Head of caudate nucleus (tissue), 42 donors: ENCODE results near the gene CDHR5.
"Not testable (repeated sequence)": the region's sequence is repeated elsewhere in the genome, so short reads cannot be mapped to it uniquely, and the experiment has no call there.

ENCODE experiments used
- DNase-seq, 42 donors: peaks; one replicate each; pipeline versions ENCODE4 v3.0.0 to v3.0.0-alpha.2; 2020 to 2021; ENCODE audit warnings: mixed read lengths in 7 of 42
- intact Hi-C: fragments of 100-400 bp; cut with DNase I; formaldehyde crosslinking; loops from one replicate; pipeline ENCODE4 v1.15.0; 2022

CDHR5 gene

DNA sequence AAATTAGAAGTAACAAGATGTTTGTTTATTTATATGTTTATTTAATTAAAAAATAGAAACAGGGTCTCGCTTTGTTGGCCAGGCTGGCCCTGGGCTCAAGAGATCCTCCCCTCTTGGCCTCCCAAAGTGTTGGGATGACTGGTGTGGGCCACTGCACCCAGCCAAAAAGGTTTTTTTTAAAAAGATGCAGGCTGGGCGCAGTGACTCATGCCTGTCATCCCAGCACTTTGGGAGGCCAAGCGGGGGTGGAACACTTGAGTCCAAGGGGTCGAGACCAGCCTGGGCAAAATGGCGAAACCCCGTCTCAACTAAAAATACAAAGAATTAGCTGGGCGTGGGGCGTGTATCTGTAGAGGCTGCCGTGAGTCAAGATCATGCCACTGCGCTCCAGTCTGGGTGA, 25.7 kb upstream of the CDHR5 start:
- intact Hi-C loops, result no loop called here
- no peak for DNase-seq

DNA sequence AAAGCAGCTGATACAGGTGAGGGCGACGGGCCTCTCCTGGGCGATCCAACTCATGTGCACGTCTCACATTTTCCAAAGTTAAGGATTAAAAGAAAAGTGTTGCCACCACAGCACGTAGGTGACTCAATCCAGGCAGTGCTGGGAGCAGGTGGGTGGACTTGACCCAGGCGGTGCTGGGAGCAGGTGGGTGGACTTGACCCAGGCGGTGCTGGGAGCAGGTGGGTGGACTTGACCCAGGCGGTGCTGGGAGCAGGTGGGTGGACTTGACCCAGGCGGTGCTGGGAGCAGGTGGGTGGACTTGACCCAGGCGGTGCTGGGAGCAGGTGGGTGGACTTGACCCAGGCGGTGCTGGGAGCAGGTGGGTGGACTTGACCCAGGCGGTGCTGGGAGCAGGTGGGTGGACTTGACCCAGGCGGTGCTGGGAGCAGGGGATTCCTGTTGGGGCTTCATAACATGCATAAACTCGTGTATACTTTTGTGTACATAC, 23.0 kb upstream of the CDHR5 start:
- DNase-seq, result peak in 8 of 42 donors; percentile 19 to 55 (median 44)

GRCh38 chr11:646214-646613, 21.5 kb upstream of the CDHR5 start:
- DNase-seq, result no peak
- intact Hi-C loops, result no loop called here

More for the DNA sequence above, 23.0 kb upstream of the CDHR5 start:
- intact Hi-C loops, result not testable (repeated sequence)

GRCh38 chr11:645536-645935, 20.8 kb upstream of the CDHR5 start:
- intact Hi-C loops, result no loop called here
- DNase-seq, result peak; percentile 42 to 96 (median 78)

DNA sequence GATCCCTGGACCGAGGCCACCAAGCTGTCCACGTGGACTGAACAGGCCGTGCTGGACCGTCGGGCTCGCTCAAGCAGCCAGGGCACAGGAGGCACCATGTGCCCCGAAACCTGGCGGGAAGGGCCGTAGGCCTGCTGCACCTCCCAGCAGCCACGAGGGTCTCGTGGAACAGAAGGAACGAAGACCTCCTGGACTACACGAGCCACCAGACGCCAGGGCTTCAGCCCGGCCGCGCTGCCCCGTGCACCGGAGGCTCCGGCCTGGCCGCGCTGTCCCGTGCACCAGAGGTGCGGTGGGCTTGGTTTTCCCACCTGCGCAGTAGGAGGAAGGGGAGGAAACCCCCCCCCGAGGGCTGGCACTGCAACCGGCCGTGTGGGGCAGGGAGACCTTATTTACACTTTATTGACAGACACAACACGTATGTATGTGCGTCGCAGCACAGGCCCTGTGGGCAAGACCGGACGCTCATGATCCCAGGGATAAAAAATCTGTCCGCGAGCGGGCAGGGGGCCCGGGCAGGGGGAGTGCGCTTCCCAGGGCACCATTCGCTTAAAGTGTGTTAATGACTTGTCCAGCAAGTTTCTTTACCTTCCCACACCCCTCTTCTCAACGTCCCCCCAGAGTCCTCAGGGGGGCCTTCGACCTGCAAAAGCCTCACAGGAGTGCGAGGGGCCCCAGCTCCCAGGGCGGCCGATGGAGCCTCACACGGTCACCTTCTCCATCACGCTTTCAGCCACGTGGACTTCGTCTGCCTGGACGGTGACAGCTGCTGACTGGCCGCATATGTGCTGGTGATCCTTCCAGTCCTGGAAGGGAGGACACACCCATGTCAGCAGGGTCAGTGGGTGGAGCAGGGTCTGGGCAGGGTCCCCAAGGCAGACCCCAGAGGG, 19.3 kb upstream of the CDHR5 start:
- intact Hi-C loops, result no loop called here
- no peak for DNase-seq

DNA sequence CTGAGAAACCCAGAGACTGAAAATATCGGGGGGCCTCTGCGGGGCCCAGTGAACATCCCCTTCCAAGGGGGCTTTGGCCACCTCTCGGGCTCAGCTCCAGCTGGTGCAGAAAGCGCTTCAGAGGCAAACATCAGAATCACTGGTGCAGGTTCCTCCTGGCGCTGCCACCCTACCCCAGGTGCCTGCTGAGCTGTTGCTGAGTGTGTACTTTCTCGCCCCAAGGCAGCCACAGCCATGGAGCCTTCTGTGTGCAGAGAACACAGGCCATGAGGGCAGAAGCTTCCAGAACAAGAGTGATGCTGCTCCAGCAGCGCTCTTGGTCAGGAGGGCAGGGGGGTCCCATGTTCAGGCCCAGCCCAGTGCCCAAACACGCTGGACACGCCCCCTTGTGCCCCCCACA, 18.6 kb upstream of the CDHR5 start:
- no peak for DNase-seq
- intact Hi-C loops, result no loop called here

DNA sequence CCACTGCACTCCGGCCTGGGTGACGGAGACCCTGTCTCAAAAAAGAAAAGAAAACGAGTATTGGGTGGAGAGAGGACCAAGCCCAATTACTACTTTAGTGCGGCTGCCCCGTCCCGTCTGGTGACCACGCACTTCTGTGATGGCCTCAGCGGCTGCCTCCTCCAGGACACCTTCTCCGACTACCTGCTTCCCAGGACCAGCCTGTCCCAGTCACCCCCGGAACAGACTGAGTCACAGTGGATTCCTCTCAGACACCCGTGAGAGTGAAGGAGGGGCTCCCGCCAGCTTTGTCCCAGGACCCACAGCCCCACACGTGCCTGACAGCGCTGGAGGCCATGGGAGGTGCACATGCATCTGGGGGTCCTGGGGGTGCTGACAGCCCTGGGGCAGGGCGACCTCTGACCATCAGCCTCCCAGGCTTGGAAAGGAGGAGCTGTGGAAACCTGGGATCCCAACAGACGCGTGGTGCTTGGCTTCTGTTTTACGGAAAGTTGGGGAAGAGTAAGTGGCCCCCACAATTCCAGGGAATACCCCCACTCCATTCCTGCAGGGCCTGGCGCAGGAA, 17.1 kb upstream of the CDHR5 start:
- DNase-seq, result no peak

GRCh38 chr11:640021-640706, 15.4 kb upstream of the CDHR5 start:
- intact Hi-C loops, result no loop called here

More for the DNA sequence above, 17.1 kb upstream of the CDHR5 start:
- intact Hi-C loops, result no loop called here

DNA sequence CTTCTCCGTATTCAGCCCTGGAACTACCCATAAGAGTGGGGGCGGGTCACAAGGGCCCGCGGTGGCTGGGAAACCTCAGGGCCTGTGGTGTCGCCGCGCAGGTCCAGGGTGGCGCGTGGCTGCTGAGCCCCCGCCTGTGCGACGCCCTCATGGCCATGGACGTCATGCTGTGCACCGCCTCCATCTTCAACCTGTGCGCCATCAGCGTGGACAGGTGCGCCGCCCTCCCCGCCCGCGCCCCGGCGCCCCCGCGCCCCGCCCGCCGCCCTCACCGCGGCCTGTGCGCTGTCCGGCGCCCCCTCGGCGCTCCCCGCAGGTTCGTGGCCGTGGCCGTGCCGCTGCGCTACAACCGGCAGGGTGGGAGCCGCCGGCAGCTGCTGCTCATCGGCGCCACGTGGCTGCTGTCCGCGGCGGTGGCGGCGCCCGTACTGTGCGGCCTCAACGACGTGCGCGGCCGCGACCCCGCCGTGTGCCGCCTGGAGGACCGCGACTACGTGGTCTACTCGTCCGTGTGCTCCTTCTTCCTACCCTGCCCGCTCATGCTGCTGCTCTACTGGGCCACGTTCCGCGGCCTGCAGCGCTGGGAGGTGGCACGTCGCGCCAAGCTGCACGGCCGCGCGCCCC, 14.7 kb upstream of the CDHR5 start:
- no peak for DNase-seq
- intact Hi-C loops, result no loop called here

More at GRCh38 chr11:640021-640706, 15.4 kb upstream of the CDHR5 start:
- no peak for DNase-seq

- intact Hi-C loops, result no loop called here
- DNase-seq, result no peak
Measured at GRCh38 chr11:638631-639331, 14.0 kb upstream of the CDHR5 start.

DNA sequence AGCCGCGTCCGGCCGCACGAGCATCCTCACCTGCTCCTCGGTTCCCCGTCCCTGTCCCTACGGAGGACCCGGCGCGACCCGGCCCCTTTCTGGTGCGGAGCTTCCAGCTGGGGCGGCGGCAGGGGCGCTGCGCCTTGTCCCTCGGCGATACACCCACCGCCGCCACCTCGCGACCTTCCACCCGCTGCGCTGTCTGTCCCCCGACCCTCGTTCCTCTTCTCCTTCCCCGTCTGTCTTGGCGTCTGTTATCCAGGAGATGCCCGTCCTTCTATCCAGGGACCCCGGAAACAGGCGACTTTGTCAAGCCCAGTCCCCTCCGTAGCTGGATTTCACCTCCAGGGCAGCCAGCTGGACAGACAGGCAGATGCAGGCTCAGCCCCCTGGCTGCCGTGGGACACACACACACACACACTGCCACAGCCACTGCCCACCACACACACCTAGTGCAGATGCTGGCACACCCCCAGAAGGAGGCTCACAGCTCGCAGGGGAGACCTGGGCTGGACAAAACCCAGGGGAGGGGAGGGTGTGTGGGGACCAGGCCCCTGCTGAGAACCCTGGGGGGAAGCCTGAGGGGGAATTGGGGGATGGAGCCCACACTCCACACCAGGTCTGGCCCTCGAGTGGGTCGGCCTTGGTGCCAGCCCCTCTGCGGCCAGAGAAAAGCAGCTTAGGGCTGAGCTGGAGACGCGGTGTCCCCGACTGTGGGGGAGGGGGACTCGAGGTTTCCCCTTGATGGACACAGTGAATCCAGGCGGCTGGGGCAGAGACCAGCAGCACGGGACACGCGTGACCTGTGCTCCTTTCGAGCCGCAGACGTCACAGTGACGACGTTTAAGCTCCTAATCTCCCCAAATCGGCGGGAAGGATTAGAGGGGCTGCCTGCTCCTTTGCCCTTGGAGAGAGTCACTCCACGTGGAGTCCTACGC, 13.1 kb upstream of the CDHR5 start:
- DNase-seq, result no peak
- intact Hi-C loops, result no loop called here

GRCh38 chr11:637333-637592, 12.5 kb upstream of the CDHR5 start:
- peak in 1 of 42 donors; percentile 45 for DNase-seq
- intact Hi-C loops, result no loop called here

- intact Hi-C loops, result no loop called here
- peak in 4 of 42 donors; percentile 32 to 63 (median 41) for DNase-seq
Measured at GRCh38 chr11:636511-637332, 12.0 kb upstream of the CDHR5 start, which contains the start of gene DRD4. Gene DRD4, plus strand, starts transcription at chr11:637269. Its CDS starts 36 bp downstream, at chr11:637305.

GRCh38 chr11:635945-636510, 11.3 kb upstream of the CDHR5 start:
- no peak for DNase-seq
- intact Hi-C loops, result no loop called here

- intact Hi-C loops, result no loop called here
- no peak for DNase-seq
Measured at GRCh38 chr11:630871-631270, 6.1 kb upstream of the CDHR5 start.

DNA sequence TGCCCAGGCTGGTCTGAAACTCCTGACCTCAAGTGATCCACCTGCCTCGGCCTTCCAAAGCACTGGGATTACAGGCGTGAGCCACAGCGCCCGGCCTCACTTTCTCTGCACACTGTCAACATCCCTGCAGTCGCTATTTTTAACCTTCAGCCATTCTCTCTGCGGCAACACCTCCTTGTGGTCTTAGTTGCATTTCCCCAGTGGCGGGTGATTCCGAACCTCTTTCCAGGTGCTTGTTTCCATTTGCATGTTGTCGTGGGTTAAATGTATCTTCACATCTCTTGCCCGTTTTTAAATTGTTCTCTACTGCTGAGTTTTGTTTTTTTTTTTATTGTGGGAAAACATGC, 4.5 kb upstream of the CDHR5 start:
- DNase-seq, result no peak
- intact Hi-C loops, result no loop called here

DNA sequence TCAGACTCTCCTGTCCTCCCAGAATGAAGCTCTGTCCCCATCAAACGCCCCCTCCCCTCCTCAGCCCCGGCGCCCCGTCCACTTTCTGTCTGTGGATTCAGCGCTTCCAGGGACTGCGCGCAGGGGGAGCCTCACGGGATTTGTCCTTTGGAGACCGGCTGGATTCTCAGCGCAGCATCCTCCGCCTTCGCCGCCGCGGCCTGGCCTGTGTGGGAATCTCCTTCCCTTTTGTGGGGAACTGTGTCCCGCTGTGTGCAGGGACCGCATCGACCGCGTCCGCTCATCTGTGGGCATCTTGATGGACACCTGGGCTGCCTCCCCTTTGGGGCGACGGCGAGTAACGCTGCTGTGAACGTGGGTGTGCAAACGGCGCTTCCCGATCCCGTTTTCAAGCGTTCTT, 3.3 kb upstream of the CDHR5 start:
- DNase-seq, result no peak
- intact Hi-C loops, result no loop called here
